Measurements from ENCODE around the gene MPPE1.
"Not testable (repeated sequence)": the region's sequence is repeated elsewhere in the genome, so short reads cannot be mapped to it uniquely, and the experiment has no call there.

Gene MPPE1

GRCh38 chr18:11925800-11926481, 17.8 kb upstream of the MPPE1 start:
- Histone ChIP-seq H3K4ac (ENCODE audit: low read length) (no peak overlapping the region), H3K18ac (ENCODE audit: low read length) (no peak overlapping the region), H3K36me3 (replicated peaks in 1 of 2; ENCODE audit: control insufficient read depth in 2 of 2, insufficient read depth in 2 of 2, low read length in 2 of 2) (no peaks in the 10 kb centered on the region), H2BK5ac (ENCODE audit: low read length) (no peak overlapping the region), H3K27me3 (ENCODE audit: control insufficient read depth in 3 of 3, insufficient read depth in 3 of 3, low read depth in 1 of 3, low read length in 3 of 3) (peaks cover 0 to 7% (median 0%) of the 10 kb centered on the region in 3 experiments), H3K14ac (ENCODE audit: low read length) (no peak overlapping the region), H3K23ac (ENCODE audit: low read depth, low read length, poor library complexity) (no peak overlapping the region), H2BK120ac (ENCODE audit: low read depth, low read length) (no peak overlapping the region), H3K27ac (replicated peaks; ENCODE audit: low read length) (no peak overlapping the region), H3K9me3 (replicated peaks in 1 of 2; ENCODE audit: control insufficient read depth in 2 of 2, insufficient read depth in 1 of 2, low read depth in 1 of 2, low read length in 2 of 2) (no peaks in the 10 kb centered on the region), H2AFZ (ENCODE audit: low read length) (no peak overlapping the region), H3K9ac (ENCODE audit: low read depth, low read length, poor library complexity) (no peak overlapping the region), H4K91ac (ENCODE audit: low read depth, low read length, poor library complexity) (no peak overlapping the region), H2BK12ac (ENCODE audit: low read length) (no peak overlapping the region), H3K4me2 (ENCODE audit: insufficient read depth, low read length, poor library complexity, severe bottlenecking) (no peak overlapping the region), H3K4me1 (ENCODE audit: control insufficient read depth in 2 of 2, insufficient read depth in 1 of 2, low read depth in 1 of 2, low read length in 2 of 2) (no peaks in the 10 kb centered on the region), H2BK15ac (ENCODE audit: low read length) (no peak overlapping the region), H2AK5ac (ENCODE audit: low read depth, low read length) (no peak overlapping the region), H4K8ac (ENCODE audit: low read depth, low read length) (no peak overlapping the region), H3K79me1 (ENCODE audit: low read depth, low read length) (no peaks in the 10 kb centered on the region), H3K4me3 (ENCODE audit: low read length in 2 of 2) (no peak overlapping the region)
- DNase-seq (ENCODE audit: low spot score): no peak
- WGBS, 2 donors (ENCODE audit: extremely low coverage in 2 of 2, insufficient read length in 2 of 2, insufficient replicate concordance in 1 of 2): no CpG with 5 or more reads among the region's 12 CpGs

- H3K36me3 ChIP-seq (replicated peaks in 1 of 2; ENCODE audit: control insufficient read depth in 2 of 2, insufficient read depth in 2 of 2, low read length in 2 of 2): no peaks in the 10 kb centered on the region
- H2AFZ ChIP-seq (ENCODE audit: low read length): no peak overlapping the region
- no peaks in the 10 kb centered on the region for H3K9me3 ChIP-seq (replicated peaks in 1 of 2; ENCODE audit: control insufficient read depth in 2 of 2, insufficient read depth in 1 of 2, low read depth in 1 of 2, low read length in 2 of 2)
- H3K79me1 ChIP-seq (ENCODE audit: low read depth, low read length): no peaks in the 10 kb centered on the region
- H2BK15ac ChIP-seq (ENCODE audit: low read length): no peak overlapping the region
- H2BK120ac ChIP-seq (ENCODE audit: low read depth, low read length): no peak overlapping the region
- H3K4ac ChIP-seq (ENCODE audit: low read length): no peak overlapping the region
- no peak overlapping the region for H2BK5ac ChIP-seq (ENCODE audit: low read length)
- H3K4me1 ChIP-seq (ENCODE audit: control insufficient read depth in 2 of 2, insufficient read depth in 1 of 2, low read depth in 1 of 2, low read length in 2 of 2): no peaks in the 10 kb centered on the region
- no peak overlapping the region for H3K9ac ChIP-seq (ENCODE audit: low read depth, low read length, poor library complexity)
- H3K27ac ChIP-seq (replicated peaks; ENCODE audit: low read length): no peak overlapping the region
- no peak overlapping the region for H3K14ac ChIP-seq (ENCODE audit: low read length)
- H3K18ac ChIP-seq (ENCODE audit: low read length): no peak overlapping the region
- H2BK12ac ChIP-seq (ENCODE audit: low read length): no peak overlapping the region
- peaks cover 0 to 3% (median 0%) of the 10 kb centered on the region in 3 experiments for H3K27me3 ChIP-seq (ENCODE audit: control insufficient read depth in 3 of 3, insufficient read depth in 3 of 3, low read depth in 1 of 3, low read length in 3 of 3)
- H3K4me2 ChIP-seq (ENCODE audit: insufficient read depth, low read length, poor library complexity, severe bottlenecking): no peak overlapping the region
- H4K91ac ChIP-seq (ENCODE audit: low read depth, low read length, poor library complexity): no peak overlapping the region
- H2AK5ac ChIP-seq (ENCODE audit: low read depth, low read length): no peak overlapping the region
- no peak overlapping the region for H3K23ac ChIP-seq (ENCODE audit: low read depth, low read length, poor library complexity)
- WGBS, 2 donors (ENCODE audit: extremely low coverage in 2 of 2, insufficient read length in 2 of 2, insufficient replicate concordance in 1 of 2): no CpG with 5 or more reads among the region's 3 CpGs
- no peak overlapping the region for H3K4me3 ChIP-seq (ENCODE audit: low read length in 2 of 2)
- no peak overlapping the region for H4K8ac ChIP-seq (ENCODE audit: low read depth, low read length)
- DNase-seq (ENCODE audit: low spot score): no peak
Observed at GRCh38 chr18:11923450-11923849, 15.3 kb upstream of the MPPE1 start.

DNA sequence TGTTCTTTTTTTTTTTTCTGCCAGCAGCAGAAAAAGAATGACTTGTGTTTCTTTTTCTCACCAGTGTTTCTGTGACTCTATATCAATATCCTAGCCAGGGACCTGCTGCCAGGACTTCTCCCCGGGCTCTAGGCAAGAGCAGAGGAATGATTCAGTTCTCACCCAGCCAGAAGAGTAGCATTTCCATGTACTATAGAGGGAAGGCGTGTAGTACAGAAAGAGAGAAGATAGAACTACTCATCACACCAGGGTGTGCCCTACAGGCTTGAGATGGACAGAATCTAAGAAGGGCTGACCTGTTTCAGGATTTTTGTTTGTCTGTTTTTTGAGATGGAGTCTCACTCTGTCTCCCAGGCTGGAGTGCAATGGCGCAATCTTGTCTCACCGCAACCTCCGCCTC, 11.4 kb upstream of the MPPE1 start:
- not testable (repeated sequence) for H2AK5ac ChIP-seq (ENCODE audit: low read depth, low read length); H3K23ac ChIP-seq (ENCODE audit: low read depth, low read length, poor library complexity); H3K79me1 ChIP-seq (ENCODE audit: low read depth, low read length); H3K27ac ChIP-seq (replicated peaks; ENCODE audit: low read length); H2BK5ac ChIP-seq (ENCODE audit: low read length); H4K91ac ChIP-seq (ENCODE audit: low read depth, low read length, poor library complexity); H3K9me3 ChIP-seq (replicated peaks in 1 of 2; ENCODE audit: control insufficient read depth in 2 of 2, insufficient read depth in 1 of 2, low read depth in 1 of 2, low read length in 2 of 2); H3K18ac ChIP-seq (ENCODE audit: low read length); H2BK15ac ChIP-seq (ENCODE audit: low read length); H3K36me3 ChIP-seq (replicated peaks in 1 of 2; ENCODE audit: control insufficient read depth in 2 of 2, insufficient read depth in 2 of 2, low read length in 2 of 2); H4K8ac ChIP-seq (ENCODE audit: low read depth, low read length); H3K27me3 ChIP-seq (ENCODE audit: control insufficient read depth in 3 of 3, insufficient read depth in 3 of 3, low read depth in 1 of 3, low read length in 3 of 3); H3K4me1 ChIP-seq (ENCODE audit: control insufficient read depth in 2 of 2, insufficient read depth in 1 of 2, low read depth in 1 of 2, low read length in 2 of 2); H2AFZ ChIP-seq (ENCODE audit: low read length); H3K4me3 ChIP-seq (ENCODE audit: low read length in 2 of 2); H3K9ac ChIP-seq (ENCODE audit: low read depth, low read length, poor library complexity); DNase-seq (ENCODE audit: low spot score); H2BK12ac ChIP-seq (ENCODE audit: low read length); H3K4ac ChIP-seq (ENCODE audit: low read length); H3K4me2 ChIP-seq (ENCODE audit: insufficient read depth, low read length, poor library complexity, severe bottlenecking); H2BK120ac ChIP-seq (ENCODE audit: low read depth, low read length); H3K14ac ChIP-seq (ENCODE audit: low read length)
- WGBS, 2 donors (ENCODE audit: extremely low coverage in 2 of 2, insufficient read length in 2 of 2, insufficient replicate concordance in 1 of 2): no CpG with 5 or more reads among the region's 5 CpGs

DNA sequence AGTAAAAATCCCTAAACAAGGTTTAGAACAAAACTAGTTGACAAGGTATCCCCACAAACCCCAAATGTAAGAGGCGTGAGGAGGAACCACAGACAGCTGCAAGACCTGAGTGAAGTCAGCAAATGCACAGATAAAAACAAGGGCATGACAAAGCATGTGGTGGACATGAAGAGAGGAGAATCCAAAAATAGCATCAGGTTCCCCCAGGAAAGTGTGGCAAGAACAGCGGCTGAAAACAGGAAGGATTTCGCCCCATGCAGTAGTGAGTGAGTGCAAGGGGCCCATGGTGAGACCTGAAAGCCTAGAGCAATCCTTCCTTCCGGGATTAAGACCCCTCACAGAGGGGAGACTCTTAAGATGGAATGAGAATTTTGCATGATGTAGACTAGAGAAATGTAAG, 8.8 kb upstream of the MPPE1 start:
- H3K27ac ChIP-seq (replicated peaks; ENCODE audit: low read length); H3K9me3 ChIP-seq (replicated peaks in 1 of 2; ENCODE audit: control insufficient read depth in 2 of 2, insufficient read depth in 1 of 2, low read depth in 1 of 2, low read length in 2 of 2); H3K23ac ChIP-seq (ENCODE audit: low read depth, low read length, poor library complexity); H2AK5ac ChIP-seq (ENCODE audit: low read depth, low read length); H3K4me3 ChIP-seq (ENCODE audit: low read length in 2 of 2); H2BK12ac ChIP-seq (ENCODE audit: low read length); H4K8ac ChIP-seq (ENCODE audit: low read depth, low read length); H2AFZ ChIP-seq (ENCODE audit: low read length); H3K79me1 ChIP-seq (ENCODE audit: low read depth, low read length); H2BK15ac ChIP-seq (ENCODE audit: low read length); DNase-seq (ENCODE audit: low spot score); H2BK120ac ChIP-seq (ENCODE audit: low read depth, low read length); H3K9ac ChIP-seq (ENCODE audit: low read depth, low read length, poor library complexity); H2BK5ac ChIP-seq (ENCODE audit: low read length); H3K4me1 ChIP-seq (ENCODE audit: control insufficient read depth in 2 of 2, insufficient read depth in 1 of 2, low read depth in 1 of 2, low read length in 2 of 2); H3K14ac ChIP-seq (ENCODE audit: low read length); H3K4ac ChIP-seq (ENCODE audit: low read length); H4K91ac ChIP-seq (ENCODE audit: low read depth, low read length, poor library complexity); H3K4me2 ChIP-seq (ENCODE audit: insufficient read depth, low read length, poor library complexity, severe bottlenecking); H3K27me3 ChIP-seq (ENCODE audit: control insufficient read depth in 3 of 3, insufficient read depth in 3 of 3, low read depth in 1 of 3, low read length in 3 of 3); H3K18ac ChIP-seq (ENCODE audit: low read length); H3K36me3 ChIP-seq (replicated peaks in 1 of 2; ENCODE audit: control insufficient read depth in 2 of 2, insufficient read depth in 2 of 2, low read length in 2 of 2): not testable (repeated sequence)
- no CpG with 5 or more reads among the region's 4 CpGs for WGBS, 2 donors (ENCODE audit: extremely low coverage in 2 of 2, insufficient read length in 2 of 2, insufficient replicate concordance in 1 of 2)

Measured in neuronal stem cell (in vitro differentiated cells).